Activated CD4-positive, alpha-beta T cell treated with anti-CD3 and anti-CD28 coated beads for 1 hour (primary cell): ENCODE measurements around the gene CD226.
"Not testable (repeated sequence)": the region's sequence is repeated elsewhere in the genome, so short reads cannot be mapped to it uniquely, and the experiment has no call there.

Source experiments
- DNase-seq: peaks from one replicate; pipeline ENCODE4 v3.0.0-alpha.2; 2020

Gene CD226

DNA sequence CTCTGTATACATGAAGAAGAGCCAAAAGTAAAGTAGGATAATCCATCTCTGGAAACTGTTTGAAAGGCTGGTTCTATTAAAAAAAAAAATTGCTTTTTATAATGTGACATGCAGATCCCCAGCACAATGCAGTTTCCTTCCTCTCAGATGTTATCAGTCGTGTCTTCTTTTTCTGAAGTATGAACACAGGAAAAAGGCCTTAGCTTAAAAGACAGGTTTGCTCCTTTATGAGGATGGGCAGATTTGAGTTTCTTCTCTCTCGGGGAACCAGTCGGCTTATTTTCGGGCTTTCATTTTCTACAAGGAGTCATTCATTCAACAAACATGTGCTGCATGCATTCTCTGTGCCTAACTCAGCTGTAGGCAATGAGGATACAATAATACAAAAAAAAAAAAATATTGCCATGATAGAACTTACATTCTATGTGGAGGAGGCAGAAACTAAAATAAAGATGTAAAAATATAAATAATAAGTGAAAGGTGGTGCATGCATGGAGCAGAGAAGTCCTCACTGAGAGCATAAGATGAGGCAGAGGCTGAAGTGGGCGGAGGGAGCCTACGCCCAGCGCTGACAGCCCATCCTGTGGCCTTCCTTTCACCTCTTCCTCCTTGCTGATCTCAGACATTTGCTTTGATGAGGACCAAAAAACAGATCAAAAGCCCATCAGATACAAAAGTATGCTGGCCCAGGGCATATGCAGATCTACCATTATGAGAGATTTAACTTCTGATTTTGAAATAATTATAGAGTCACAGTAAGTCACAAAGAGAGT, at the start of gene CD226:
CD226 (minus strand) TSS at position 513 of the 773 bp plus-strand sequence; CDS start at position 46, 467 bp downstream.
- DNase-seq = no peak

DNA sequence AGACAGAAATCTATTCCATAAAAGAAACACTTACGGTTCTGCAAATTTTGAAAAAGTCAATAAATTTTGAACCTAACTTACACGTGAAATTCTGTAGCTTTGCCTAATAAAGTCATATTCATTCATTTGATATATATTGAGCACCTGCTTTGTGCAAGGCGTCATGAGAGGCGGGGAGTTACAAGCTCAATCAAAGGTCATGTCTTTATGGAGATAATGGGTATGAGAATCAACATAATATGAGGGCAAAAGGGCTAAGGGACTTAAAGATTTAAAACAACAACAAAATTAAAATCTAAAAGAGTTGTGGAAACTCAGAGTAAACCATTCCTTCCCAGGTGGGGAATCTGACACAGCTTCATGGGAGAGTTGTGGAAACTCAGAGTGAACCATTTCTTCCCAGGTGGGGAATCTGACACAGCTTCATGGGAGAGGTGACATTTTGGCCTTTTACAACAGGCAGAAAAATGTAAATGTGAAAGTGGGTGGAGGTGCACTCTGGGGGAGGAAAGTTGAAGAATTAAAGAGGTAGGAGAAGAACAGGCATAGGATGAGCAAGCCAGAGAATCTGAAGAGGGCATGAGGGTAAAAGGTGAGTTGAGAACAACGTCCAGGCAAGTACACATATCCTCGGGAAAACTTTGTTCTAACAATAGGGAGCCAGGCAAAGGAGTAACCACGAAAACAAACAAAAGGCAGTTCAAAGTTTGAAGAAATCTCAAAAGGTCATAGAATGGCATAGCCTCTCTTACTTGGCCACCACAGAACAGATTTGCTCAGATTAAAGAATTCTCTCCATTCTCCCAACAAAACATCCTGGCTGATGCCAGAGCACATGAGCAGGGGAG, 49.5 kb upstream of the CD226 start:
- no peak for DNase-seq

DNA sequence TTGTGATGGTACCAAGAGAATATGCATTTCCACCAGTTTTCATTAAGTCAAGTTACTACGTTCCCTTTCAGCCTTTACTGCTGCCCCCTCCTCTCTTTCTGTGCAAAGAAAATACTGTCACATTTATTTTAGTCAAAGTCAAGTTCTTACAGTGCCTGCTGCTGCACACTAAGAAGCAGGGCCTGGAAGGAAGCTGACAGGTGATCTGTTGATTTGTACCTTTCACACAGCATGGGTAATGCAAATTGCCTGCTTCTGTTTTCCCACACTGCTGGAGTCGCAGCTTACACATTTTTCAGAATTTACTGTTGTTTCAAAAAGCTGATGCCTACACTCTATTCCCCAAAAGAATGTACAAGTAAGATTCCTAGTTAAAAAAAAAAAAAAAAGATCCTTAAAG, 48.7 kb upstream of the CD226 start:
- no peak for DNase-seq

GRCh38 chr18:69995774-69996173, 48.1 kb upstream of the CD226 start:
- no peak for DNase-seq

GRCh38 chr18:69992776-69993175, 45.1 kb upstream of the CD226 start:
- DNase-seq = no peak

GRCh38 chr18:69987870-69988269, 40.2 kb upstream of the CD226 start:
- DNase-seq = no peak

- DNase-seq = no peak
Measured at GRCh38 chr18:69985239-69985638, 37.6 kb upstream of the CD226 start.

- no peak for DNase-seq
Measured at GRCh38 chr18:69982417-69982816, 34.7 kb upstream of the CD226 start.

DNA sequence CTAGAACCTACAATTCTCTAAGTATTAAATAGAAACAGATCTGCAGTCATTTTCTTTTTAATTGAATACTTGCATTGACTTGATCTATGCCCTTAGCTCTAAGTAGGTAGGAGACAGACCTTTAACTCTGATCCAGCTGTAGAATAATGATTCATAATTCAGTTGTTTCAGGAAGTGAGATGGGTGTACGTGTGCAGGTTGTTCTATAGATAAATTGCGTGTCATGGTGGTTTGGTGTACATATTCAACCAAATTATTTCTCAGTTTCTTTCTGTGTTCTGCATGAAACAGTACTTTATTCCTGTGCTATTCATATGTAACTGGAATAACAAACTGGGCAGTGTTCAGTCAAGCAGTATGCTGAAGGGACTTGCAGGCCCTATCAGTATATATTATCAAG, 34.3 kb upstream of the CD226 start:
- DNase-seq = no peak

DNA sequence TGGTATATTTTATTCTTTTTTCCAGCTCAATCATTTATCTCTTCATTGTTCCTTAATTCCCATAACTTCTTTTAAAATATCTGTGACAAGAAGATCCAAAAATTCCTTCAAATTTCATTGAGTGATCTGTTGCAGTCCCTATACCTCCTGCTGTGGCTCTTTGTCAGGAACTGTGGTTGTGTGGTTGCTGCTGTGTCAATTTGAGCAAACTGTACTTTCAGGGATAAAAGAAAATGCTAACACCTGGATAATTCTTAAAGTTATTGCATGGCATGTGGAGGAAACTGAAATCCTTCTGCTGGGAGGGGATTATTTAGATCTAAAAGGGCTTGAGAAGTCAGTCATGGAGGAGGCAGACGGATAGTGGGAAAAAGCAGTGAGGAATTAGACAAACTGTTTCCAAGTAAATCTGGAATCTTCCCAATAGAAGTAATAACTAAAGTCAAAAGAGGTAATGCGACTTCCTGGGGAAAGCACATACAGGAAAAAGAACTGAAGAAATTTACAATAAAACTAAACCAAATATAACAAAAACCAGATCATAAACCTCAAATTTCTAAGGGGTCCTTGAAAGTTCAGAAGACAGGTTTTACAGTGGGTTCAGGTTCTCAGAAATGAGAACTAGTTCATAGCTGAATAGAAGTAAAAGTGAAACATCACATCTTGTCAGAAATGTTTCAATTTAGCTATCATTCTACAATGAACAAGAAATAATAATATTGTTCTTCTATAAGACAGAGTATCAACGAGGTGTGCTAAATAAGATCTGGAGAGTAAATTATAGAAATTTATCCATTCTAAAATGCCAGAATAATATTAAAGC, 33.5 kb upstream of the CD226 start:
- no peak for DNase-seq

GRCh38 chr18:69980509-69980908, 32.8 kb upstream of the CD226 start:
- no peak for DNase-seq

- DNase-seq = no peak
Measured at GRCh38 chr18:69978732-69979715, 31.4 kb upstream of the CD226 start.

- DNase-seq = not testable (repeated sequence)
Measured at GRCh38 chr18:69975294-69975693, 27.6 kb upstream of the CD226 start.

- DNase-seq = no peak
Measured at GRCh38 chr18:69974365-69974764, 26.7 kb upstream of the CD226 start.

- no peak for DNase-seq
Measured at GRCh38 chr18:69969491-69969890, 21.8 kb upstream of the CD226 start.

- DNase-seq = no peak
Measured at GRCh38 chr18:69968039-69968438, 20.4 kb upstream of the CD226 start.

GRCh38 chr18:69963196-69963595, 15.5 kb upstream of the CD226 start:
- DNase-seq = no peak

DNA sequence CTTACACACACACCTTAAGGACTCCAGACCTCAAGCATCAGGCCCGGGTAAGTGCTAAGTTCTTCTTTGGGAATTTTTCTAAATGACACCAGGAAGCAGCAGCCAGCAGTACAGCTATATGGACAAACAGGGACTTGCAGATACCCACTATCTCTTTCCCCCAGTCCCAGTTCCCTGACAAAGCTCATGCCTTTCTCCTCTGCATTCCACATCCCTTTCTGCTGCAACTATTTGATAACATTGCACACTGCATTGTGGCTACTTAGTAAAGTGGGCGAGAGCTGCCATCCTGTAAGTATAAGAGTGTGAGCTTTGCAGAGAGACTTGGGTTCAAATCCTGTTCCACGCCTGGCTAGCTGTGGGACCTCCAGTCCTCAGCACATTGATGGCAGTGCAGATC, 14.0 kb upstream of the CD226 start:
- no peak for DNase-seq

DNA sequence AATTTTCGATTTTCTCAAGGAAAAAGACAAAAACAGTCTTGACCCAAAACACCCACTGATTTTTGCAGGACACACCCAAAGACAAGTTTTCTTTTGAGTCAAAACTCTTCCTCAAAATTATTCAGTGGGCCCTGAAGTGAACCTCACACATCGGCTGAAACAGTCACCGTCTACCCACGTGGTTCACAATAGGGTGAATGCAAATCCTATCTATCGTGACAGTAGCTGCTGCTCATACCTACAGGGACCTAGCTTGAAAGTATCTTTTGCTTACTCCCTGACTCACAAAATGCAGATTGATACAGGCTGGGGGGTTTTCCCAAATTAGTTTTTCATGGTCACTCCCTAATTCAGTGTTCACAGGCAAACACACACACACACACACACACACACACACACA, 10.7 kb upstream of the CD226 start:
- no peak for DNase-seq

DNA sequence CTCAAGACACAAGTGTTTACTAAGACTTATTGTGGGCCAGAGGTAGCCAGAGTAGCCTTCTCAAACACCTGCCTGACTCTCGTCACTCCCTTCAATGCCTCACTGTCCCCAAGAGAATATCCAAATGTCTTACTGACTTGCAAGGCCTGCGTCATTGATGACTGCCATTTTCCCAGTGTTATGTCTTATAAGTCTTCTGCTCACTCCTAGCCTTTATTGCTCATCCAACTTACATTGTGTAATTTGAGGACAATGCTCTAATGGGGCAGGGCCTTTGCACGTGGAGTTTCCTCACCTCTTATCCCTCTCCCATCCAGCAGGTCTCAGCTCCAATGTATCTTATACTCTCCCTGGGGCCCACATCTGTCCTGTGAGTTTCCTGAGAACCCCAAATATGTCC, 10.1 kb upstream of the CD226 start:
- DNase-seq = no peak

- no peak for DNase-seq
Measured at GRCh38 chr18:69956665-69957620, 9.3 kb upstream of the CD226 start.
